Left ventricle myocardium inferior (tissue), 1 donor: Measurements from ENCODE around the gene THEM5. TPM values are rescaled to one million over a fixed set of nuclear protein-coding genes. Genes with fewer than 3 reads are reported as not detected.

ENCODE experiments used
- DNase-seq: peaks from one replicate; pipeline ENCODE4 v3.0.0-alpha.2; 2020
- H3K27ac ChIP-seq: fragments of 200-600 bp; replicated peaks from 2 replicates; pipeline ENCODE4 v1.8.0; 2021
- H3K27me3 ChIP-seq: fragments of 200-600 bp; 2 replicates; pipeline ENCODE4 v1.8.0; 2021; ENCODE audit warnings: low read depth
- H3K36me3 ChIP-seq: fragments of 200-600 bp; 2 replicates; pipeline ENCODE4 v1.8.0; 2021
- H3K4me1 ChIP-seq: fragments of 200-600 bp; 2 replicates; pipeline ENCODE4 v1.8.0; 2021
- H3K4me3 ChIP-seq: fragments of 200-600 bp; 2 replicates; pipeline ENCODE4 v1.8.0; 2021; ENCODE audit warnings: mild to moderate bottlenecking, moderate library complexity
- H3K9me3 ChIP-seq: fragments of 200-600 bp; replicated peaks from 2 replicates; pipeline ENCODE4 v1.8.0; 2021
- intact Hi-C: fragments of 100-400 bp; cut with micrococcal nuclease; formaldehyde crosslinking; loops from one replicate; pipeline ENCODE4 v1.11.0; 2022
- total RNA-seq: library from RNA; stranded (reverse); fragmentation: NEBNext Ultra II Directional; extraction: Animal tissue kit (Norgen Biotek cat#: 25700); gene quantifications from one replicate; pipeline ENCODE4 v1.2.1, GENCODE V29; 2021
- TF ChIP-seq, protein P1 (sequence below): fragments of 200-600 bp; IDR thresholded peaks from 2 replicates; pipeline ENCODE4 v1.8.0; 2021; ENCODE audit warnings: antibody characterized with exemption, mild to moderate bottlenecking, borderline replicate concordance
- donor health status: DM: no; HTN: yes; CAD: no; lungs with severe emphysema.

The THEM5 gene
- total RNA-seq, 1 donor from 2014 or later = not detected

- Histone ChIP-seq H3K4me1 (no peaks in the 10 kb centered on the region), H3K4me3 (no peak overlapping the region), H3K36me3 (no peaks in the 10 kb centered on the region), H3K27ac (no peak overlapping the region), H3K27me3 (peaks cover 8% of the 10 kb centered on the region), H3K9me3 (no peaks in the 10 kb centered on the region)
- intact Hi-C loops = no loop called here
- TF ChIP-seq, protein P1, sequence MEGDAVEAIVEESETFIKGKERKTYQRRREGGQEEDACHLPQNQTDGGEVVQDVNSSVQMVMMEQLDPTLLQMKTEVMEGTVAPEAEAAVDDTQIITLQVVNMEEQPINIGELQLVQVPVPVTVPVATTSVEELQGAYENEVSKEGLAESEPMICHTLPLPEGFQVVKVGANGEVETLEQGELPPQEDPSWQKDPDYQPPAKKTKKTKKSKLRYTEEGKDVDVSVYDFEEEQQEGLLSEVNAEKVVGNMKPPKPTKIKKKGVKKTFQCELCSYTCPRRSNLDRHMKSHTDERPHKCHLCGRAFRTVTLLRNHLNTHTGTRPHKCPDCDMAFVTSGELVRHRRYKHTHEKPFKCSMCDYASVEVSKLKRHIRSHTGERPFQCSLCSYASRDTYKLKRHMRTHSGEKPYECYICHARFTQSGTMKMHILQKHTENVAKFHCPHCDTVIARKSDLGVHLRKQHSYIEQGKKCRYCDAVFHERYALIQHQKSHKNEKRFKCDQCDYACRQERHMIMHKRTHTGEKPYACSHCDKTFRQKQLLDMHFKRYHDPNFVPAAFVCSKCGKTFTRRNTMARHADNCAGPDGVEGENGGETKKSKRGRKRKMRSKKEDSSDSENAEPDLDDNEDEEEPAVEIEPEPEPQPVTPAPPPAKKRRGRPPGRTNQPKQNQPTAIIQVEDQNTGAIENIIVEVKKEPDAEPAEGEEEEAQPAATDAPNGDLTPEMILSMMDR = no peak
- DNase-seq = no peak
Measured at GRCh38 chr1:151807131-151807530, 46.4 kb downstream of the THEM5 start.

DNA sequence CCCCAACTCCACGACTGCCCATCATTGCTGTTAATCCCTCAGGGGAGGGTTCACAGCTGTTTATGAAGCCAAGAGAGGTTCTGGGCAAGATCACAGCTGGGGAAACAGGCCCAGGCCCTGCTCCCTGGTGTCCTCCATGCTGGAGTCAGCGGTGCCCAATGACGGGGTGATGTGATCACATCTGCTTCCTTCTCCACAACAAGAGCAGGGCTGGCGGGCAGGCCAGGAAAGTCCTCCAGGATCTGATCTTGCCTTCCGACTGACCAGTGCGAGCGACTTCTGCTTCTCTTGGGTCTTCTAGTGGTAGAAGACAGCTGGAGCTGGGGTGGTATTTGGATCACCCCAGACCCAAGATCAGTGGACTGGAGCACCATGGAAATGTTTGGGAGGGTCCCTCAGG, 47.3 kb downstream of the THEM5 start:
- Histone ChIP-seq H3K4me1 (no peaks in the 10 kb centered on the region), H3K27ac (no peak overlapping the region), H3K4me3 (no peak overlapping the region), H3K9me3 (no peaks in the 10 kb centered on the region), H3K36me3 (no peaks in the 10 kb centered on the region), H3K27me3 (peaks cover 18% of the 10 kb centered on the region)
- intact Hi-C loops = no loop called here
- TF ChIP-seq, protein P1 = no peak
- no peak for DNase-seq

DNA sequence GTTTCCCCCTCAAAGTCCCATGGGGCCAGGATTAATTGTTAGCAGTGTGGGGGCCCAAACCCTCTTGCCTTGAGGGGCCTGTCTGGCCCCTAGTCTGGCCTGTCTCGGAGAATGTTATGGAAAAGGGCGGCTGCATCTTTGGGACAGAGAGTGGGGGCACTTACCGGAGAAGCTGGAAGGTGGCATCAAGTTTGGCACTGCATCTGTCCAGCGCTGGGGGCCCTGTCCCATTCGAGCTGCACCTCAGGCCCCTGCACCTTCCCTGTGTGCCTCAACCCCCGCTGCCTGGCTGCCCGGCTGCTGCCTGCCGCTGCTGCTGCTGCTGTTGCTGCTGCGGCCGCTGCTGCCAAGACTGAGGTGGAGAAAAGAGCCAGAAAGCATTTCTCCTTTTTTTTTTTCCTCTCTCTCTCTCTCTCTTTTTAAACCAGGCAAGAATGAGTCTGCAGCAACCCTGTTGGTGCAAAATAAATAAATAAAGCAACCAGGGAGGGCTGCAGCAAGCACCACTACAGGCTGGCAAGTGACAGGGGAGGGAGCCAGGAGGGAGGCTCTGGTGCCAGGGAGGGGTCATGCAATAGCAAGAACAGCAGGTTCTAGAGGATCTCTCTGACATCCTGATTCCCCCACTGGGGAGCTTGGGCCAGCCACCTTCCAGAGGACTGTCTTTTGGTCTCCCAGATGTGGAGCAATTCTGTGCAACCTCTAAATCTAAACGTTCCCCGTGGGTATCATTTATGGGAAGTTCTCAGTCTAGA, 48.3 kb downstream of the THEM5 start, which contains the start of gene LINGO4:
Gene LINGO4, minus strand, starts transcription at position 354 of the 755 bp plus-strand sequence. CDS start 2,715 bp downstream, outside the sequence.
- Histone ChIP-seq H3K36me3 (no peaks in the 10 kb centered on the region), H3K9me3 (no peaks in the 10 kb centered on the region), H3K27me3 (peaks cover 26% of the 10 kb centered on the region), H3K4me3 (no peak within 1 kb of the TSS), H3K27ac (no peak within 1 kb of the TSS), H3K4me1 (no peaks in the 10 kb centered on the region)
- no peak for DNase-seq
- TF ChIP-seq, protein P1 = no peak
- intact Hi-C loops = no loop called here

- peaks cover 39% of the 10 kb centered on the region for H3K27me3 ChIP-seq
- no peak for DNase-seq
- no peak overlapping the region for H3K27ac ChIP-seq
- H3K9me3 ChIP-seq = no peaks in the 10 kb centered on the region
- TF ChIP-seq, protein P1 = no peak
- no peaks in the 10 kb centered on the region for H3K36me3 ChIP-seq
- no peaks in the 10 kb centered on the region for H3K4me1 ChIP-seq
- no peak overlapping the region for H3K4me3 ChIP-seq
- intact Hi-C loops = no loop called here
Measured at GRCh38 chr1:151803915-151804314, 49.6 kb downstream of the THEM5 start.

DNA sequence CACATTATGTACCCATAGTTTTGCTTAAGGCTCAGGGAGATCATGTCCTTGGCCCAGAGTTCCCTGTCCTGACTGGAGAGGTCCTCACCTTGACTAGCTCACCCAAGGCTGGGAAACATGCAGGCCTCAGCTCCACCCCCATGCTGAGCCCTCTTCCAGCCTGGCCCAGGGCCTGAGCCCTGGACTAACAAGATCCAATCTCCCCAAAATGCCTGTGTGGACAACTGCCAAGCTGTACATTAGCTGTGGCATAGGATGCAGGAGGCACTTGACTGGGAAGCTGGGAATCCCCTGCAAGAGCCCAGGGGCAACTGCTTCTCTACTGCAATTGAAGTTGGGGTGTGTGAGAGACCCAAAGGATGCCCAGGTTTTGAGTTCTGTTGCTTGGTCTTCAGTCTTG, 50.3 kb downstream of the THEM5 start:
- H3K4me3 ChIP-seq = no peak overlapping the region
- H3K27me3 ChIP-seq = peaks cover 46% of the 10 kb centered on the region
- no peak overlapping the region for H3K27ac ChIP-seq
- no peak for DNase-seq
- no peaks in the 10 kb centered on the region for H3K4me1 ChIP-seq
- no peaks in the 10 kb centered on the region for H3K36me3 ChIP-seq
- H3K9me3 ChIP-seq = no peaks in the 10 kb centered on the region
- TF ChIP-seq, protein P1 = no peak
- intact Hi-C loops = no loop called here
